Liver (tissue), 9 donors: ENCODE measurements around the gene HGFAC. TPM values are rescaled to one million over a fixed set of nuclear protein-coding genes. Genes with fewer than 3 reads are reported as not detected.

ENCODE experiments used
- DNase-seq: peaks from one replicate; pipeline ENCODE4 v3.0.0-alpha.2; 2017; ENCODE audit warnings: low spot score
- H3K27ac ChIP-seq, 2 donors: one replicate each; pipeline ENCODE4 v1.7.0; 2013; ENCODE audit warnings: inconsistent platforms in 2 of 2, low read length in 2 of 2, control low read depth in 1 of 2, low read depth in 1 of 2, mild to moderate bottlenecking in 1 of 2
- H3K27me3 ChIP-seq, 4 donors: one replicate each; pipeline versions ENCODE4 v1.6.1 to v1.7.0; 2013; ENCODE audit warnings: low read length in 3 of 4, inconsistent platforms in 1 of 4, mild to moderate bottlenecking in 1 of 4, moderate library complexity in 1 of 4; ENCODE audit not compliant: control insufficient read depth in 4 of 4, insufficient read depth in 4 of 4
- H3K36me3 ChIP-seq, 4 donors: one replicate each; pipeline versions ENCODE4 v1.6.1 to v1.7.0; 2013; ENCODE audit warnings: low read length in 3 of 4, mild to moderate bottlenecking in 3 of 4, low read depth in 1 of 4, moderate library complexity in 1 of 4; ENCODE audit not compliant: control insufficient read depth in 4 of 4, insufficient read depth in 3 of 4
- H3K4me1 ChIP-seq, 4 donors: one replicate each; pipeline versions ENCODE4 v1.6.1 to v1.7.0; 2013; ENCODE audit warnings: low read length in 3 of 4, mild to moderate bottlenecking in 3 of 4, moderate library complexity in 1 of 4; ENCODE audit not compliant: control insufficient read depth in 4 of 4, insufficient read depth in 4 of 4
- H3K4me3 ChIP-seq, 3 donors: one replicate each; pipeline versions ENCODE4 v1.6.1 to v1.7.0; 2013; ENCODE audit warnings: low read length in 3 of 3, control low read depth in 1 of 3, low read depth in 1 of 3, mild to moderate bottlenecking in 1 of 3
- H3K9ac ChIP-seq, 2 donors: one replicate each; pipeline ENCODE4 v1.7.0; 2013; ENCODE audit warnings: low read length in 2 of 2, mild to moderate bottlenecking in 2 of 2, moderate library complexity in 2 of 2, control low read depth in 1 of 2, low read depth in 1 of 2
- H3K9me3 ChIP-seq, 4 donors: one replicate each; pipeline versions ENCODE4 v1.6.1 to v1.7.0; 2013; ENCODE audit warnings: low read length in 3 of 4; ENCODE audit not compliant: control insufficient read depth in 4 of 4
- ATF3 ChIP-seq: IDR thresholded peaks from 2 replicates; pipeline ENCODE4 v1.6.1; 2016; ENCODE audit warnings: antibody characterized with exemption
- CTCF ChIP-seq: fragments of 150-350 bp; IDR thresholded peaks from 2 replicates; pipeline ENCODE4 v1.5.1; 2017; ENCODE audit warnings: improper control_type of control experiment, low read depth, low read length; ENCODE audit not compliant: missing input control
- EGR1 ChIP-seq, 2 donors: IDR thresholded peaks; 2 replicates each; pipeline ENCODE4 v1.6.1; 2016 to 2018; ENCODE audit warnings: antibody characterized with exemption in 2 of 2, low read depth in 2 of 2
- FOXA1 ChIP-seq: IDR thresholded peaks from 2 replicates; pipeline ENCODE4 v1.6.1; 2016; ENCODE audit warnings: antibody characterized with exemption
- FOXA2 ChIP-seq: IDR thresholded peaks from 2 replicates; pipeline ENCODE4 v1.6.1; 2016; ENCODE audit warnings: antibody characterized with exemption
- GABPA ChIP-seq, 2 donors: IDR thresholded peaks in 1 of 2; conservative IDR thresholded peaks in 1 of 2; 2 replicates each; pipeline ENCODE4 v1.6.1; 2016; ENCODE audit warnings: antibody characterized with exemption in 2 of 2, mild to moderate bottlenecking in 1 of 2, moderate library complexity in 1 of 2
- HNF4A ChIP-seq, 2 donors: conservative IDR thresholded peaks; 2 replicates each; pipeline ENCODE4 v1.6.1; 2016; ENCODE audit warnings: antibody characterized with exemption in 2 of 2, mild to moderate bottlenecking in 2 of 2
- HNF4G ChIP-seq: IDR thresholded peaks from 2 replicates; pipeline ENCODE4 v1.6.1; 2016; ENCODE audit warnings: antibody characterized with exemption
- JUND ChIP-seq, 2 donors: IDR thresholded peaks; 2 replicates each; pipeline ENCODE4 v1.6.1; 2016; ENCODE audit warnings: antibody characterized with exemption in 2 of 2
- MAX ChIP-seq: IDR thresholded peaks from 2 replicates; pipeline ENCODE4 v1.6.1; 2016; ENCODE audit warnings: antibody characterized with exemption
- NR2F2 ChIP-seq: IDR thresholded peaks from 2 replicates; pipeline ENCODE4 v1.6.1; 2016; ENCODE audit warnings: antibody characterized with exemption
- RAD21 ChIP-seq, 2 donors: IDR thresholded peaks; 2 replicates each; pipeline ENCODE4 v1.6.1; 2016; ENCODE audit warnings: antibody characterized with exemption in 2 of 2, mild to moderate bottlenecking in 2 of 2
- REST ChIP-seq: IDR thresholded peaks from 2 replicates; pipeline ENCODE4 v1.6.1; 2016; ENCODE audit warnings: antibody characterized with exemption, mild to moderate bottlenecking
- RXRA ChIP-seq, 2 donors: IDR thresholded peaks; 2 replicates each; pipeline ENCODE4 v1.6.1; 2017 to 2018; ENCODE audit warnings: antibody characterized with exemption in 2 of 2, mild to moderate bottlenecking in 1 of 2
- SP1 ChIP-seq: IDR thresholded peaks from 2 replicates; pipeline ENCODE4 v1.6.1; 2018; ENCODE audit warnings: antibody characterized with exemption, mild to moderate bottlenecking
- TAF1 ChIP-seq: conservative IDR thresholded peaks from 2 replicates; pipeline ENCODE4 v1.6.1; 2016; ENCODE audit warnings: antibody characterized with exemption, mild to moderate bottlenecking
- YY1 ChIP-seq: IDR thresholded peaks from 2 replicates; pipeline ENCODE4 v1.6.1; 2016; ENCODE audit warnings: antibody characterized with exemption, mild to moderate bottlenecking
- ZBTB33 ChIP-seq: IDR thresholded peaks from 2 replicates; pipeline ENCODE4 v1.6.1; 2016; ENCODE audit warnings: antibody characterized with exemption
- WGBS: extraction: QIAGEN DNeasy Blood & Tissue Kit; methylation state at CpG from one replicate; pipeline ENCODE4 v1.1.7; 2013; 5-methylcytosine and 5-hydroxymethylcytosine counted together
- polyA plus RNA-seq, 2 donors: library from polyadenylated mRNA; stranded (reverse) in 1 of 2; unstranded in 1 of 2; fragments of 200-250 nt in 1 of 2; fragments of >200 nt in 1 of 2; fragmentation: Nextera tagmentation in 1 of 2; extraction: Ambion mirVana in 1 of 2; gene quantifications; one replicate each; pipeline versions ENCODE4 v1.2.1 to v1.2.3, GENCODE V29; 2013 to 2015
- total RNA-seq, 2 donors: library from RNA; depleted of rRNA; stranded (reverse); fragments of >200 nt; gene quantifications; one replicate each; pipeline ENCODE4 v1.2.3, GENCODE V29; 2014
- donor health status: healthy.
- donor health status: healthy.
- donor health status: healthy.
- donor health status: healthy.
- donor health status: healthy.

The HGFAC gene
- total and polyA plus RNA-seq, 4 donors: 23.3 to 133 (median 82.7) TPM

GRCh38 chr4:3464349-3464905 is 22.7 kb downstream of the HGFAC start:
- 95% methylated on average over 15 of the region's 15 CpGs for WGBS
- DNase-seq: no peak
- Histone ChIP-seq H3K4me1 (peaks cover 12 to 26% (median 21%) of the 10 kb centered on the region in 4 donors), H3K36me3 (no peaks in the 10 kb centered on the region), H3K27ac (no peak overlapping the region), H3K9ac (no peak overlapping the region), H3K27me3 (no peaks in the 10 kb centered on the region), H3K4me3 (no peak overlapping the region), H3K9me3 (no peaks in the 10 kb centered on the region)
- TF ChIP-seq JUND (IDR thresholded peaks at IDR 0.05): no peak
- TF ChIP-seq RXRA (IDR thresholded peaks at IDR 0.05): no peak
- no peak for TF ChIP-seq FOXA2
- no peak for TF ChIP-seq NR2F2
- TF ChIP-seq ATF3: no peak
- TF ChIP-seq TAF1: no peak
- TF ChIP-seq REST: no peak
- no peak for TF ChIP-seq CTCF
- TF ChIP-seq RAD21 (IDR thresholded peaks at IDR 0.05): no peak
- TF ChIP-seq FOXA1: no peak
- no peak for TF ChIP-seq EGR1 (IDR thresholded peaks at IDR 0.05; ENCODE audit: low read depth in 2 of 2)
- no peak for TF ChIP-seq HNF4G
- no peak for TF ChIP-seq ZBTB33
- no peak for TF ChIP-seq SP1
- TF ChIP-seq MAX: no peak
- TF ChIP-seq GABPA (IDR thresholded peaks at IDR 0.05 in 1 of 2, conservative IDR thresholded peaks at IDR 0.05 in 1 of 2): no peak
- TF ChIP-seq YY1: no peak
- TF ChIP-seq HNF4A (conservative IDR thresholded peaks at IDR 0.05): no peak
